CD4-positive, alpha-beta memory T cell (primary cell): ENCODE data around the gene ETV6. TPM values are rescaled to one million over a fixed set of nuclear protein-coding genes. Genes with fewer than 3 reads are reported as not detected.

Experiments
- CTCF ChIA-PET: fragments of 350-600 bp; sonication (Branson Sonifier 250); formaldehyde crosslinking; loops from one replicate; lab custom pipeline; 2021; ENCODE audit warnings: inconsistent platforms; ENCODE audit not compliant: partially characterized antibody; lab: Charles Lee
- POLR2A ChIA-PET: fragments of 350-600 bp; sonication (Branson Sonifier 250); formaldehyde crosslinking; loops from one replicate; lab custom pipeline; 2021; ENCODE audit not compliant: partially characterized antibody; lab: Charles Lee
- DNase-seq, 5 donors: peaks; one replicate each; pipeline versions ENCODE4 v3.0.0 to v3.0.0-alpha.2; 2020 to 2022; ENCODE audit warnings: mixed read lengths in 1 of 5
- H3K27ac ChIP-seq: one replicate; pipeline ENCODE4 v1.7.0; 2013; ENCODE audit warnings: low read depth, low read length
- H3K27me3 ChIP-seq: 2 replicates; pipeline ENCODE4 v1.7.0; 2013; ENCODE audit warnings: mild to moderate bottlenecking, low read length, moderate library complexity; ENCODE audit not compliant: insufficient read depth
- H3K36me3 ChIP-seq: 2 replicates; pipeline ENCODE4 v1.7.0; 2013; ENCODE audit warnings: mild to moderate bottlenecking, low read length, moderate library complexity; ENCODE audit not compliant: insufficient read depth
- H3K4me1 ChIP-seq: 2 replicates; pipeline ENCODE4 v1.7.0; 2013; ENCODE audit warnings: mild to moderate bottlenecking, low read length, moderate library complexity; ENCODE audit not compliant: insufficient read depth
- H3K4me3 ChIP-seq, 2 donors: one replicate each; pipeline ENCODE4 v1.7.0; 2013; ENCODE audit warnings: low read length in 2 of 2, mild to moderate bottlenecking in 1 of 2
- H3K9me3 ChIP-seq, 2 donors: one replicate each; pipeline ENCODE4 v1.7.0; 2013; ENCODE audit warnings: low read length in 2 of 2, control low read depth in 1 of 2; ENCODE audit not compliant: control insufficient read depth in 1 of 2
- H3K27ac Mint-ChIP-seq, 7 donors: one replicate each; pipeline ENCODE4 v1.8.0; 2020 to 2021; ENCODE audit warnings: mixed read lengths in 7 of 7, mild to moderate bottlenecking in 6 of 7, inconsistent platforms in 3 of 7, moderate library complexity in 3 of 7
- H3K27me3 Mint-ChIP-seq, 2 donors: one replicate each; pipeline ENCODE4 v1.8.0; 2020 to 2021; ENCODE audit warnings: mixed read lengths in 2 of 2
- H3K36me3 Mint-ChIP-seq, 2 donors: one replicate each; pipeline ENCODE4 v1.8.0; 2020 to 2021; ENCODE audit warnings: mixed read lengths in 2 of 2, inconsistent platforms in 1 of 2, mild to moderate bottlenecking in 1 of 2
- H3K4me1 Mint-ChIP-seq, 4 donors: one replicate each; pipeline ENCODE4 v1.8.0; 2020 to 2021; ENCODE audit warnings: mixed read lengths in 4 of 4, mild to moderate bottlenecking in 1 of 4
- H3K4me3 Mint-ChIP-seq, 8 donors: one replicate each; pipeline ENCODE4 v1.8.0; 2020 to 2021; ENCODE audit warnings: mixed read lengths in 8 of 8, mild to moderate bottlenecking in 7 of 8, moderate library complexity in 6 of 8, inconsistent platforms in 3 of 8
- H3K9me3 Mint-ChIP-seq, 8 donors: one replicate each; pipeline ENCODE4 v1.8.0; 2020 to 2021; ENCODE audit warnings: mixed read lengths in 8 of 8, mild to moderate bottlenecking in 5 of 8, inconsistent platforms in 3 of 8, moderate library complexity in 1 of 8
- intact Hi-C: fragments of 100-400 bp; cut with micrococcal nuclease; formaldehyde crosslinking; loops from one replicate; pipeline ENCODE4 v1.15.1; 2023
- polyA plus RNA-seq, 2 donors: library from polyadenylated mRNA; unstranded; fragments of 300-500 nt; fragmentation: Illumina TruSeq; gene quantifications; one replicate each; pipeline ENCODE4 v1.2.3, GENCODE V29; 2021
- total RNA-seq, 2 experiments: library from RNA; stranded (reverse); gene quantifications; one replicate each; pipeline ENCODE4 v1.2.3, GENCODE V29; 2021

Gene ETV6
- total and polyA plus RNA-seq, 4 experiments from 2014 or later = 3.3 to 43.9 (median 25.7) TPM

DNA sequence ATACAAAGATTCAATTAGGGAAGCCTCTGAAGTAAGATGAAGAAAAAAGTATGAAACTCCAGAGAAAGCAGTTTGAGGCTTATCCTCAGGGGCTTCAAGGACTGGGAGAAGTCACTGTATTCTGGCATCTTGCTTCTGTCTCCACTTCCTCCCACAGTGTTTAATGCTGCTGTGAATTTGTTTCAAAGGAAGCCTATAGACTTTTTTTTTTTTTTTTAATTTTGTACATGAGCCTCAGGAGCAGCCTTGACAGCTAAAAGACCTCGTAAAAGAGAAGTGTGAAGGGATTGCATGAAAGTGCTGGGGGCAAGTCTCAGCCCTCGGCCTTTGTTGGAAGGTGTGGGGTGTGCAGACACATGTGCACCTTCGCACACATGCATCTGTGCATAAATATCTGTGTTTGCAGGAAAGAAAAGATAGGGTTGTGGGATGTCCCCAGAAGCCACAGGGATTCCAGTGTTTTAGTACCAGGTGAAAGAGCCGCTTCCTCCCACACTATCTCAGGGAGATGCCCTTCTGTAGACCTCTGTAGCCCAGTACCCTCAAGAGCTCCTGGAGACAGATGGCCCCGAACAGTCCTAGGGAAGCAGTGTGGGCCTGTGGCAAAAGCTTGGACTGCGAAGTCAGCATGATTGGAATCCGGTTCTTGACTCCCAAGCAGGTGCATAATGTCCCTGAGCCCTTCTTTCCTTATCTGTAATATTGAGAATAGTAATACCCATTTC is 227.8 kb downstream of the ETV6 start:
- no peak for DNase-seq
- H3K4me3 ChIP-seq = no peak overlapping the region
- peaks cover 30% of the 10 kb centered on the region for H3K4me1 ChIP-seq
- peak overlapping the region in 1 of 8 donors; percentile 55 for H3K4me3 Mint-ChIP-seq
- POLR2A ChIA-PET = interaction anchor here (0.9 kb wide), 1 partner anchor 156 kb away, joined by 3 read pairs; no protein-coding TSS in a partner anchor
- H3K27me3 ChIP-seq = no peaks in the 10 kb centered on the region
- H3K27ac Mint-ChIP-seq = peak overlapping the region in 4 of 7 donors; percentile 23 to 77 (median 58)
- intact Hi-C loops = loop anchor here (5.0 to 10.0 kb wide), 2 partner anchors 128 to 155 kb away; no protein-coding TSS in a partner anchor
- peaks cover 48 to 61% of the 10 kb centered on the region in 2 donors for H3K36me3 Mint-ChIP-seq
- no peaks in the 10 kb centered on the region for H3K9me3 ChIP-seq
- peaks cover 20 to 47% (median 35%) of the 10 kb centered on the region in 4 donors for H3K4me1 Mint-ChIP-seq
- H3K27ac ChIP-seq = no peak overlapping the region
- H3K9me3 Mint-ChIP-seq = no peaks in the 10 kb centered on the region
- CTCF ChIA-PET = no interaction called here
- H3K36me3 ChIP-seq = no peaks in the 10 kb centered on the region
- no peaks in the 10 kb centered on the region for H3K27me3 Mint-ChIP-seq

DNA sequence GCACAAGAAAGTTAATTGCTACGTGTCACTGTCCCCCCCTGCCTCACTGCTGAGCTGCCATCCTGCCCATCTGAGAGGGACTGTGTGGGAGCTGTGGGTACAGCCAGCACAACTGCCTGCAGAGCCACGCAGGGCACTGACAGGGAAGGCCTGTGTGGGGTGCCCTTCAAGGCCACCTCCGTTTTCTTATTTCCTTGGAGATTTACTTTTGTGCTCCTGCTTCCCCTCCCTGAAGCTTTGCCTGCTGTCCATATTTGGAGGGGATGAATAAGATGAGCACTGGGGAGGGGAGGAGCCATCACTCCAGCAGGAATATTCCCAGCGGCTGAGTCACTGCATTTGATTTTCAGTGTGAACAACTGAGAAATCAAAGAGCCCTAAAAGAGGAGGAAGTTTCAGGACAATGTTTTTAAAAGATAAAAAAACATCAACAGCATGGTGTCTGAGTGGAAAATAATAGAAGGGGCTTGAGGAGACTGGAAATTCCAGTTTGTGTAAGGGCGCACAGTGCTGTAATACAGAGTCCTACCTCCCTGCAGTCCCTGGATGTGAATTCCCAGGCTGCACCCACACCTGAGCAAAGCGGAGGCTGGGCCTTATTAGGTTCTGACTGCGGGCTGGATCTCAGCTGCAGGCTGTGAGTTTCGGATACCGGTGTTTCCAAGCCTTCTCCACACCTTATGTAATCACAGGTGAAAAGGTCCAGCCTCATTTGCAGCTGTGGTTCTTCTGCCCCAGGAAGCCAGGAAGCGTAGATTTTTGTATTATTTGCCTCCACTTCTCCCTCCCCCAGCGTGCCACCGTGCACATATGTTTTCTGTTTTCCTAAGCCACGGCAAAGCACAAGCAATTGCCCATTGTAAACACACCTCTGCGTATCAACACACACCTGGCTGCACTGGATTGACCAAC is 228.7 kb downstream of the ETV6 start:
- peaks cover 49 to 65% of the 10 kb centered on the region in 2 donors for H3K36me3 Mint-ChIP-seq
- peak overlapping the region in 3 of 7 donors; percentile 37 to 74 (median 56) for H3K27ac Mint-ChIP-seq
- Histone ChIP-seq H3K4me1 (peaks cover 30% of the 10 kb centered on the region), H3K4me3 (no peak overlapping the region), H3K27me3 (no peaks in the 10 kb centered on the region), H3K27ac (no peak overlapping the region), H3K9me3 (no peaks in the 10 kb centered on the region), H3K36me3 (no peaks in the 10 kb centered on the region)
- POLR2A ChIA-PET = interaction anchor here (0.9 kb wide), 1 partner anchor 155 kb away, joined by 3 read pairs; no protein-coding TSS in a partner anchor
- CTCF ChIA-PET = no interaction called here
- no peaks in the 10 kb centered on the region for H3K27me3 Mint-ChIP-seq
- H3K4me3 Mint-ChIP-seq = no peak overlapping the region
- H3K9me3 Mint-ChIP-seq = no peaks in the 10 kb centered on the region
- DNase-seq = no peak
- intact Hi-C loops = loop anchor here (5.0 to 10.0 kb wide), 2 partner anchors 127 to 154 kb away; no protein-coding TSS in a partner anchor
- H3K4me1 Mint-ChIP-seq = peaks cover 21 to 44% (median 33%) of the 10 kb centered on the region in 4 donors

DNA sequence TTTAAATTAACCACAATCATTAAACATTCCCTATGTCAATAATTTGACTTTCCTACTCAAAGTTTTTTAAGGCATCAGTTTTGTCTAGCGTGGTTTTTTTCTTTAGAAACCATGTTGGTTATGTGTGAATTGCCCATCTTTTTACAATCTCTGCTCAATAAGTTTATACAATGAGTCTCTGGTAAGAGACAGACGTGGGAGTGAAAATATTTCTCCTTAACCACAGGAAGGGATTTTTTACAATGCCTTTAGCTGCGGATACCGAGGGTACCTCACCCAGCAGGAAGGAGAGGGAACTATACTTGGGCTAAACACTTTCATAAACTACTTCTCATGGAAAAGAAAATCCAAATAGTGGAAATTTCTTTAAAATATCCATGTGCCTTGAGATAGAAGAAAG is 229.8 kb downstream of the ETV6 start:
- ChIA-PET POLR2A (no interaction called here), CTCF (no interaction called here)
- peaks cover 51 to 62% of the 10 kb centered on the region in 2 donors for H3K36me3 Mint-ChIP-seq
- H3K4me3 ChIP-seq = no peak overlapping the region
- peaks cover 30% of the 10 kb centered on the region for H3K4me1 ChIP-seq
- no peaks in the 10 kb centered on the region for H3K9me3 Mint-ChIP-seq
- H3K4me1 Mint-ChIP-seq = peaks cover 21 to 38% (median 30%) of the 10 kb centered on the region in 4 donors
- peak overlapping the region in 2 of 7 donors; percentile 11 to 62 for H3K27ac Mint-ChIP-seq
- no peak overlapping the region for H3K4me3 Mint-ChIP-seq
- H3K27me3 Mint-ChIP-seq = no peaks in the 10 kb centered on the region
- no peaks in the 10 kb centered on the region for H3K36me3 ChIP-seq
- H3K9me3 ChIP-seq = no peaks in the 10 kb centered on the region
- DNase-seq = no peak
- H3K27me3 ChIP-seq = no peaks in the 10 kb centered on the region
- no peak overlapping the region for H3K27ac ChIP-seq
- intact Hi-C loops = loop anchor here (5.0 to 10.0 kb wide), 2 partner anchors 125 to 153 kb away; no protein-coding TSS in a partner anchor

DNA sequence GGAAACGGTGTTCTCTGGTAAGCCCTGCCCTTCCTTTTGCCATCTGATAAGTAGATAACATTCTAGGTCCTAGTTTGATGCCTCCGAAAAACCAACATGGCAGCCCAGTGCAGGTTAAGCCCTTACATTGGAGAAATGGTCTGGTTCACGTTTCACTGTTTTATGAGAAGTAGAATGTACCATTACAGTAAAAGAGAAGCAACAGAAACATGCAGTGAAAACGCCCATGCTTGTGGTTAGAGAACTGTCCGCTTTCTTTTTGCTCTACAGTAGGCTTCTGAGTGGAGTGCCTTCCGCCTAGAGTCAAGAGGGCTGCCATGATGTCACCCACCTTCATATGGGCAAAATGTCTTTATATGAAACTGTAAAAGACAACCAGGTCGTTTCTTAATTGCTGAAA is 230.9 kb downstream of the ETV6 start:
- intact Hi-C loops = no loop called here
- Mint-ChIP-seq H3K9me3 (no peaks in the 10 kb centered on the region), H3K4me1 (peaks cover 16 to 31% (median 25%) of the 10 kb centered on the region in 4 donors), H3K36me3 (peaks cover 58 to 71% of the 10 kb centered on the region in 2 donors), H3K27ac (peak overlapping the region in 1 of 7 donors; percentile 47), H3K4me3 (no peak overlapping the region), H3K27me3 (no peaks in the 10 kb centered on the region)
- no peak for DNase-seq
- ChIA-PET POLR2A (no interaction called here), CTCF (interaction anchor here (0.7 kb wide), 1 partner anchor 12 kb away, joined by 3 read pairs; no protein-coding TSS in a partner anchor)
- Histone ChIP-seq H3K36me3 (peaks cover 4% of the 10 kb centered on the region), H3K27me3 (no peaks in the 10 kb centered on the region), H3K4me1 (peaks cover 23% of the 10 kb centered on the region), H3K27ac (no peak overlapping the region), H3K9me3 (no peaks in the 10 kb centered on the region), H3K4me3 (no peak overlapping the region)

DNA sequence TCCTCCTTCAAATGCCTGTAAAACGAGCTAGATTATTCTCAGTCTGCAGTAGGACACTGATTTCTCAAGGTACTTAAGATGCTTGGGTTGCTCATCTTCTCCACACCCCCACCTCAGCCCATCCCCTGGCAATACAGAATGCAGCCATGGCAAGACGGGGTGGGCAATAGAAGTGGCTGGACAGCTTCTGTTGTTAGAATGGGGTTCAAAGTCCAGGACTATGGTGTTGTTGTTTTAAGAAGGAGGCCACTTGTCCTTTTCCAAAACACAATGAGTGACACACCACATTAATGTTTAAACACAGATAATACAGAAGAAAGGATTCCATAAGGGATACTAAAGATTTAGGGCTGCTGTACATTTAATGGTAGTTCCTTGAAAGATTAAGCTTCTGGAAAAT is 232.4 kb downstream of the ETV6 start:
- Mint-ChIP-seq H3K9me3 (no peaks in the 10 kb centered on the region), H3K4me1 (peaks cover 6 to 17% (median 10%) of the 10 kb centered on the region in 4 donors), H3K27me3 (no peaks in the 10 kb centered on the region), H3K36me3 (peaks cover 67 to 73% of the 10 kb centered on the region in 2 donors), H3K27ac (peak overlapping the region in 1 of 7 donors; percentile 65), H3K4me3 (no peak overlapping the region)
- peaks cover 8% of the 10 kb centered on the region for H3K4me1 ChIP-seq
- ChIA-PET POLR2A (interaction anchor here (1.5 kb wide), 1 partner anchor 15 kb away, joined by 4 read pairs; no protein-coding TSS in a partner anchor), CTCF (no interaction called here)
- H3K27me3 ChIP-seq = no peaks in the 10 kb centered on the region
- H3K4me3 ChIP-seq = no peak overlapping the region
- DNase-seq = no peak
- H3K36me3 ChIP-seq = peaks cover 10% of the 10 kb centered on the region
- no peak overlapping the region for H3K27ac ChIP-seq
- intact Hi-C loops = no loop called here
- H3K9me3 ChIP-seq = no peaks in the 10 kb centered on the region

DNA sequence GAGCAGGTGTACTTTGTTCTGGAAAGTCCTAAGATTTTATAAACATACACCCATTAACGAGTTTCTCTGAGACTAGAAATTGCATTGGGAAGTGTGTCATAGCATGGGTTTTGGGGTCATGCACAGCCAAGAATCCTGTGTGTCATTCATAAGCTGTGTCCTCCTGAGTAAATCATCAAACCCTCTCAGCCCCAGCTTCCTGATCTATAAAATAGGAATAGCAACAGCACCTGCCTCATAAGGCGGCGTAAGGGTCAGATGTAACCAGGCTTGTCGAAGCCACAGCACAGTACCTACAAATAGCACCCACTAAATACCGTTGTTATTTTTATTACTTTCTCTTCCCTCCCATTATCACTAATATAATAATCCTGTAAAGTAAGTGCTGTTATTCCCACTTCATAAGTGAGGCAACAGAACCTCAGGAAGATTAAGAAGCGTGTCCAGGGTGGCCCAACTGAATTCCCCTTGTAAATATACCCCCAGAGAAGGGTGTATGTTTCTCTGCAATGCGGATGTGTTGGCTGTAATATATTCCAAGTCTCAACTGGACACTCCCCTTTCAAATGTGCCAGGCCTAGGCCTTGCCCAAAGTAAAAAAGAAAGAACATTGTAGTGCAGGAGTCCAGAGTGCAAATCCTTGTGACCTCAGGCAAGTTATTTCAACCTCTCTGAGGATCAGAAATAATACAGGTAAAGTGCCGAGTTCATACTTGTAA is 233.0 kb downstream of the ETV6 start:
- peaks cover 73% of the 10 kb centered on the region in 2 donors for H3K36me3 Mint-ChIP-seq
- POLR2A ChIA-PET = interaction anchor here (1.5 kb wide), 1 partner anchor 16 kb away, joined by 4 read pairs; no protein-coding TSS in a partner anchor
- no peak for DNase-seq
- no peaks in the 10 kb centered on the region for H3K27me3 Mint-ChIP-seq
- peak overlapping the region in 5 of 7 donors; percentile 6 to 77 (median 38) for H3K27ac Mint-ChIP-seq
- H3K4me1 ChIP-seq = peaks cover 3% of the 10 kb centered on the region
- H3K4me3 Mint-ChIP-seq = no peak overlapping the region
- peaks cover 10% of the 10 kb centered on the region for H3K36me3 ChIP-seq
- H3K4me1 Mint-ChIP-seq = peaks cover 4 to 12% (median 7%) of the 10 kb centered on the region in 4 donors
- intact Hi-C loops = no loop called here
- no peaks in the 10 kb centered on the region for H3K9me3 Mint-ChIP-seq
- H3K4me3 ChIP-seq = no peak overlapping the region
- H3K27me3 ChIP-seq = no peaks in the 10 kb centered on the region
- no peak overlapping the region for H3K27ac ChIP-seq
- no peaks in the 10 kb centered on the region for H3K9me3 ChIP-seq
- CTCF ChIA-PET = no interaction called here
